OCI-LY7 (cell line): ENCODE data around the gene RFPL1.

Experiments
- CTCF ChIP-seq: fragments of 200-600 bp; sonication (generic); conservative IDR thresholded peaks from 2 replicates; pipeline ENCODE4 v1.5.1; 2014; ENCODE audit warnings: mild to moderate bottlenecking, antibody characterized with exemption, low read length, moderate library complexity, mixed read lengths
- EZH2phosphoT487 ChIP-seq: fragments of 200-600 bp; sonication (generic); IDR thresholded peaks from 2 replicates; pipeline ENCODE4 v1.6.1; 2018; ENCODE audit warnings: low read depth, borderline replicate concordance, mild to moderate bottlenecking, mixed run types, antibody characterized with exemption, low read length, moderate library complexity, mixed read lengths

- no peak for TF ChIP-seq CTCF
- TF ChIP-seq EZH2phosphoT487, result no peak
Observed at GRCh38 chr22:29426476-29426875, 11.9 kb upstream of the RFPL1 start.
